GM12875 (cell line): ENCODE measurements around the gene RAB8A.
"Not testable (repeated sequence)": the region's sequence is repeated elsewhere in the genome, so short reads cannot be mapped to it uniquely, and the experiment has no call there.

Source experiments
- H3K4me3 ChIP-seq: one replicate; pipeline ENCODE4 v1.5.1; 2011; ENCODE audit warnings: low read depth, low read length, control low read depth
- TF ChIP-seq, protein P1 (sequence below): IDR thresholded peaks from 2 replicates; pipeline ENCODE4 v1.5.1; 2011; ENCODE audit warnings: low read depth, mild to moderate bottlenecking, control low read depth, inconsistent platforms, low read length, moderate library complexity, borderline replicate concordance; ENCODE audit not compliant: insufficient read depth

RAB8A gene

GRCh38 chr19:16078759-16079707 is 32.7 kb upstream of the RAB8A start:
- peak overlapping the region; percentile 92 for H3K4me3 ChIP-seq
- TF ChIP-seq, protein P1, sequence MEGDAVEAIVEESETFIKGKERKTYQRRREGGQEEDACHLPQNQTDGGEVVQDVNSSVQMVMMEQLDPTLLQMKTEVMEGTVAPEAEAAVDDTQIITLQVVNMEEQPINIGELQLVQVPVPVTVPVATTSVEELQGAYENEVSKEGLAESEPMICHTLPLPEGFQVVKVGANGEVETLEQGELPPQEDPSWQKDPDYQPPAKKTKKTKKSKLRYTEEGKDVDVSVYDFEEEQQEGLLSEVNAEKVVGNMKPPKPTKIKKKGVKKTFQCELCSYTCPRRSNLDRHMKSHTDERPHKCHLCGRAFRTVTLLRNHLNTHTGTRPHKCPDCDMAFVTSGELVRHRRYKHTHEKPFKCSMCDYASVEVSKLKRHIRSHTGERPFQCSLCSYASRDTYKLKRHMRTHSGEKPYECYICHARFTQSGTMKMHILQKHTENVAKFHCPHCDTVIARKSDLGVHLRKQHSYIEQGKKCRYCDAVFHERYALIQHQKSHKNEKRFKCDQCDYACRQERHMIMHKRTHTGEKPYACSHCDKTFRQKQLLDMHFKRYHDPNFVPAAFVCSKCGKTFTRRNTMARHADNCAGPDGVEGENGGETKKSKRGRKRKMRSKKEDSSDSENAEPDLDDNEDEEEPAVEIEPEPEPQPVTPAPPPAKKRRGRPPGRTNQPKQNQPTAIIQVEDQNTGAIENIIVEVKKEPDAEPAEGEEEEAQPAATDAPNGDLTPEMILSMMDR: no peak

GRCh38 chr19:16084067-16084685 is 27.5 kb upstream of the RAB8A start:
- H3K4me3 ChIP-seq: no peak overlapping the region

GRCh38 chr19:16085115-16085514 is 26.6 kb upstream of the RAB8A start:
- TF ChIP-seq, protein P1: no peak
- no peak overlapping the region for H3K4me3 ChIP-seq

More at GRCh38 chr19:16084067-16084685, 27.5 kb upstream of the RAB8A start:
- TF ChIP-seq, protein P1: no peak

GRCh38 chr19:16087404-16087803 is 24.3 kb upstream of the RAB8A start:
- H3K4me3 ChIP-seq: not testable (repeated sequence)

GRCh38 chr19:16087940-16088339 is 23.7 kb upstream of the RAB8A start:
- TF ChIP-seq, protein P1: no peak
- H3K4me3 ChIP-seq: no peak overlapping the region

GRCh38 chr19:16088351-16089009 is 23.2 kb upstream of the RAB8A start:
- TF ChIP-seq, protein P1: peak; percentile 18; the same call in 1 of the 2 replicates
- H3K4me3 ChIP-seq: no peak overlapping the region
